GM18511 (cell line): Measurements from ENCODE around the gene ZNF670.
A peak's percentile ranks its signal among the peaks of the same experiment; 100 is the strongest.

ENCODE experiments used
- ATAC-seq: cut with Tn5 transposase; IDR thresholded peaks from one replicate; pipeline ENCODE4 v1.9.1; 2021; ENCODE audit warnings: mild to moderate bottlenecking, moderate library complexity; ENCODE audit not compliant: unreplicated experiment

The ZNF670 gene

GRCh38 chr1:247104965-247105364 is 26.4 kb upstream of the ZNF670 start:
- no peak for ATAC-seq

GRCh38 chr1:247103859-247104591 is 25.4 kb upstream of the ZNF670 start, which contains the start of gene ZNF669:
ZNF669 (minus strand) TSS chr1:247104356; CDS start chr1:247104199, 157 bp downstream.
- ATAC-seq: peak; percentile 100

- ATAC-seq: no peak
Measured at GRCh38 chr1:247102381-247102780, 23.8 kb upstream of the ZNF670 start.

DNA sequence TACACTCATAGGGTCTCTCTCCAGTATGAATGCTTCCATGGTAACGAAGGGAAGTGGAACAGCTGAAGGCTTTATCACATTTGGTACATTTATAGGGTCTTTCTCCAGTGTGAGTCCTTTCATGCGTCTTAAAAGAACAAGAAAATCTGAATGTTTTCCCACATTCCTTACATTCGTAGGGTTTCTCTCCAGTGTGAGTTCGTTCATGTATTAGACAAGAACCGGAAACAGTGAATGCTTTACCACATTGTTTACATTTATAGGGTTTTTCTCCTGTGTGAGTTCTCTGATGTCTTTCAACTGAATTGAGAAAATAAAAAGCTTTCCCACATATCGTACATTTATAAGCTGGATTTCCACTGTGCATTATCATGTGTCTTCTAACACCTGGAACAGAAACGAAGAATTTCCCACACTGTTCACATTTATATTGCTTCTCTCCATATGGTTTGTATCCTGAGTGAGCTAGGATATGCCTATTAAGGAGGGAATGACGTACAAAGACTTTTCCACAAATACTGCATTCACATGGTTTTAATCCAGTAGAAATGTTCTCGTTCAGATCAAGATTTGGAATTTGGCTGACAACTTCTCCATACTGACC is 22.2 kb upstream of the ZNF670 start:
- no peak for ATAC-seq

DNA sequence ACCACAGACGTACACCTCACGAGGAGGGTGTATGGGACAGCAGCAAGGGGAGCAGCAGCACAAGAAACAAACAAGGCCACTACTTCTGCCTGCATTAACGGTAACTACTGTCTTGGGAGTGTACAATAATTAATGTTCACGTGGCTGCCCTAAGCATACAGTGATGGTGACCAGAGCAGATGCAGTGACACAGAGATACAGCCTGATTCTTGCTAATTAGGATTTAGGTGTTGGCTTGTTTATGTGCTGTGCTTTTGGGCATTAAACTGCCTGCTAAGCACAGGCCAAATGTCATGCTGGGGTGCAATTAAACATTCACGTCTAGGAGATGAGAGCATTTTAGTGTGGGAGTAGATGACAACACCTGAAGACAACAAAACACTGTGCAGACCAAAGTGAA is 18.3 kb upstream of the ZNF670 start:
- no peak for ATAC-seq

DNA sequence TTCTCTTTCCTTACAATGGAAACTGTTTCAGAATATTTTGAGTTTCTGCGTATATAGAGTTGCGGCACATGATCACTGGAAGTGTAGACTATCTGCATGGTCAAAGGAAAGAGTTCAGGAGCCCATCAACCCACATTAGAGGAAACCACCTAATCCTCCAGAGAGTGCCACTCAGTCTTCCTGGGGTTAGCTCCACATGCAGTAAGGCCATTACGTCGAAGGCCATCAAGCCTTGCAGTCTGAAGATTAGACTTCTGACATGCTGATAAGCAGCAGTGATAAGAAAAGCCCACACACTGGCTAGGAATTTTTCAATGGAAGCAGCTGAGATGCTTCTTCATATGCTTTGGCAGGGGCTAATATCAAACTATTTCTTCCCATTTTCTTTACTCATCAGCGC is 17.9 kb upstream of the ZNF670 start:
- no peak for ATAC-seq

DNA sequence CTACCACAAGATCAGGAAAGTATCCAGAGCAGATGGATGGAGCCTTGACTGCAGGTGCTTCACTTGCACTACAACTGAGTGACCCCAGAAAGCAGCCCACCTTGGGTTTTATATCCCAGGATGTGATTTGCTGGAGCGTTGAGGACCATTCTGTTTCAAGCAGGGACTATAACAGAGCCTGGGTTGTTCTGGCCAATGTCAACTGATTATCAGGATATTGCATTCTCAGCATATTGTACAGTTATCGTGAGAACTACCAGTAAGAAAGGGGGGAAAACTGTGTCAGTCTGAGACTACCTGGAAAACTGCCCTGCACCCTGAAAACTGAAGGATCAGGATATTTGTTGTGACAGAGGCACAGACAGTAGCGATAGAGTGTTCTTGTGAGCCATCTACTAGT is 17.5 kb upstream of the ZNF670 start:
- no peak for ATAC-seq

DNA sequence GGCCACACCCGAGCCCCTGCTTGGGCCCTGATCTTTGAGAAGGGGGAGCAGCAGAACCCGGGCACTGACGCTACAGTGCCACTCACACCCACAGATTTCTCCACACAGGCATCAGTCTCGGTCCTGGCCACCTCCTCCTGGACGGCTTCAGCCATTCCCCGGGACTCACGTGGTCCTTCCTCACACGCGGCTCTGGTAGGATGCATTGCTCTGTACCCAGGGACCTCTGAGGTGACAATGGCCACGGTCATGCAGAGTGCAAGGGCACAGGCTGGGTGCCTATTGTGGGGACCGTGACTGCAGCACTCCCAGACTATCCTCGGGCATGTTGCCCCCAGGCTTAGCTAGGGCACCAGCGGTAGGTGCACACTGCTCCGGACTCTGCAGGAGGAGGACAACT is 11.8 kb upstream of the ZNF670 start:
- ATAC-seq: no peak

GRCh38 chr1:247089616-247090375 is 11.2 kb upstream of the ZNF670 start:
- no peak for ATAC-seq

DNA sequence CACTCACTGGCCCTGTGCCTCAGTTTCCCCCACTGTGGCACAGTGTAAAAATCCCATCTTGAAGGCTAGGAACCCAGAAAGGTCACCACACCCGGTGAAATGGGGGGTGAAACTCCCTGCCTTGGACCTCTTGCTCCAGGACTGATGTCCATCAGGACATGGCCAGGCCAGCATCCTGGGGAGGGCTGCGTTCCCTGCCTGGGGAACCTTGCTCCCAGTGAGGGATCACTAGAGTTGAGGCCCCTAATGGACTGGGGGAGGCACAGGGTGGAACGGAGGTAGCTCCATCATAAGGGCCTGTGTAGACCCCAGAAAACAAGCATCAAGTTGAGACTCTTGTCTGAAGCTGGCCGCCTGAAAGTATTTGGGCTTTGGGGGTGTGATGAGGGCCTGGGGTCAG is 10.4 kb upstream of the ZNF670 start:
- no peak for ATAC-seq

DNA sequence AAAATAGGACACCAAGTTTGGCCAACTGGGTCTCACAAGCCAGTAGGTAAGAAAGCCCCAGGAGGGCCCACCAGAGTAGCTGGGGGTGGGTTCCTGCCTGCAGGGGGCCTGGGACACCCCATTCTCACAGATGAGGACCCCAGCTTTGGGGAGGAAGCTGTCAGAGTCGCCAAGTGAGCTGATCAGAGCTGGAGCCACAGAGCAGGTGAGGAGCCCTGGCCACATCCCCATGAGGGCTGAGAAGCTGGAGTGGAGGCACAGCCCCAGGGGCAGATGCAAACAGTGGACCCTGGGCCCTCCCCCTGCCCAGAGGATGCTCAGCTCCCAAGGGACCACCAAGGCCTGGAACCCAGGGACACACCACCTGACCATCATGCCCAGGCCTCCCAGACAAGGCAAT is 8.6 kb upstream of the ZNF670 start:
- ATAC-seq: no peak

DNA sequence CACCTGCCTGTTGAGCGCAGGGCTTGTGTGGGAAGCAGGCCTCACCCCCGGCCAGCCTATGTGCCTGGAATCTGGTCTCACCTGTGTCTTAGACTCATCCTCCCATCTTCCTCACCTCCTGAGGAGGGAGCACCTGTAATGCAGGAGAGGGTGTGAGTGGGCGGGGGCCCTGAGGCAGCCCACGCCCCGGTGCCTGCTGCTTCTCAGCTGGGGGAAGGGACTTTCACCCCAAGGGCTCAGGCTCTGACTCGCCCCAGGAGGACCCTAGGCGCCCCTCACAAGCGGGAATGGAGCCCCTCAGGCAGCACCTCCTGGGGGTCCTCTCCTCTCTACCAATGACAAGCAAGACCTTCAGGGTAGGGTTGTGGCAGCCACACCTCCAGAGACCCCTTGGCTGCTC is 6.7 kb upstream of the ZNF670 start:
- ATAC-seq: no peak

DNA sequence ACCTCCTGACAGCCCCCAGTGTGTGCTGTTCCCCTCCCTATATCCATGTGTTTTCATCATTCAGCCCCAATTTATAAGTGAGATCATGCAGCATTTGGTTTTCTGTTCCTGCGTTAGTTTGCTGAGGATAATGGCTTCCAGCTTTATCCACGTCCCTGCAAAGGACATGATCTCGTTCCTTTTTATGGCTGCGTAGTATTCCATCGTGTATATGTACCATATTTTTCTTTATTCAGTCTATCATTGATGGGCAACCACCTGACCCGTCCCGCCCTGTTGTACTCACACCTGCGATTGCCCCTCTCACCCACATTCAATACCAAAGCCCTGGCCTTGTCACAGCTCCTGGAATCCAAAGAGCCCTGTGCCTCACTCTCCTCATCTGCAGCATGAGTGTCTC is 6.2 kb upstream of the ZNF670 start:
- no peak for ATAC-seq

DNA sequence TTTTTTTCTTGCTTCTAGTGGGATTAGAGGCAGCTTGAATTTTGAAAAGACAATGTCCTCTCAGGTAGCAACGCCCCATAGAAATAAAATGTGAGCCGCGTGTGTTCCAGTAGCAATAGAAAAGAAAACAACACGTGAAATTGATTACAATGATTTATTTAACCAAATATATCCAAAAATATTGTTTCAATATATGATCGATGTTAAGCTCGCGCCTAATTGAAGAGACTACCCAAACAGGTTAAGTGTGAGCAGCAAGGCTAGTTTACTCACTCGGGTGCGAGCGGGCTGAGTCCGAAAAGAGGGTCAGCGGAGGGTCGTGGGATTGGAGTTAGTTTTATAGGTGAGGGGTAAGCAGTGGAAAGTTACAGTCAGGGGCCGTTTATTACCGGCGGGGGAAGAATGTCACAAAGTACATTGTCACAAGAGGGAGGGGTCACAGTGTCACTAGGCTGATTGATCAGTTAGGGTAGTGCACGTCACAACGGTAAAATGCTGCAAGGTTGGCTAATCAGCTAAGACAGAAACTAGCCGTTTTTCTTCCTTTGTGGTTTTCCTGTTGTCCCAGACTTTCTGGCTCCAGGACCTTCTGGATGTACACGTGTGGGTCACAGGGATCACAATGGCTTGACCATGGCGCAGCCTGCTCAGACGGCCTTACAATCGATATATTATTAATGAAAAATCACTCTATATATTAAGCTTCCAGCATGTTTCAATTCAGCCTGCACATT is 697 bp upstream of the ZNF670 start:
- no peak for ATAC-seq

GRCh38 chr1:247077876-247078257 is 744 bp downstream of the ZNF670 start:
- ATAC-seq: peak; percentile 28

- ATAC-seq: no peak
Measured at GRCh38 chr1:247077213-247077612, 1.4 kb downstream of the ZNF670 start.

DNA sequence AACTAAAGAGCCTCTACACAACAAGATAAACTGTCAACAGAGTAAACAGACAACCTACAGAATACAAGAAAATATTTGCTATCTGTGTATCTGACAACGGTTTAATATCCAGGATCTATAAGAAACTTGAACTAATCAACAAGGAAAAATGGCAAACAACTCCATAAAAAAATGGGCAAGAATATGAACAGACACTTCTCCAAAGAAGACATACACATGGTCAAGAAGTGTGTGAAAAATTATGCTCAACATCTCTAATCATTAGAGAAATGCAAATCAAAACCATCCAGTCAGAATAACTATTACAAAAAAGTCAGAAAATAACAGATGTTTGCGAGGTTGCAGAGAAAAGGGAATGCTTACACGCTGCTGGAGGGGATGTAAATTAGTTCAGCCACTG is 8.0 kb downstream of the ZNF670 start:
- no peak for ATAC-seq

GRCh38 chr1:247064304-247064703 is 14.3 kb downstream of the ZNF670 start:
- ATAC-seq: no peak

GRCh38 chr1:247060771-247061170 is 17.8 kb downstream of the ZNF670 start:
- no peak for ATAC-seq

DNA sequence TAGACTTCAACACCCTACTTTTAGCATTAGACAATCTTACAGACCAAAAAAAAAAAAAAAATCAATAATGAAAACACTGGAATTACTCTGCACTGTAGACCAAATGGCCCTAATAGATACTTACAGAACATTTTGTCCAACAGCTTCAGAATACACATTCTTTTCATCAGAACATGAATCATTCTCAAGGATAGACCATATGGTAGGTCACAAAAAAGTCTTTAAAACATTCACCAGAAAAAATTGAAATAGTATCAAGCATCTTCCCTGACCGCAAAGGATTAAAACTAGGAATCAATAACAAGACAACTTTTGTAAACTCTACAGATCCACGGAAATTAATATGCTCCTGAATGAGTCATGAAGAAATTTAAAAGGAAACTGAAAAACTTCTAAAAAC is 22.5 kb downstream of the ZNF670 start:
- no peak for ATAC-seq

DNA sequence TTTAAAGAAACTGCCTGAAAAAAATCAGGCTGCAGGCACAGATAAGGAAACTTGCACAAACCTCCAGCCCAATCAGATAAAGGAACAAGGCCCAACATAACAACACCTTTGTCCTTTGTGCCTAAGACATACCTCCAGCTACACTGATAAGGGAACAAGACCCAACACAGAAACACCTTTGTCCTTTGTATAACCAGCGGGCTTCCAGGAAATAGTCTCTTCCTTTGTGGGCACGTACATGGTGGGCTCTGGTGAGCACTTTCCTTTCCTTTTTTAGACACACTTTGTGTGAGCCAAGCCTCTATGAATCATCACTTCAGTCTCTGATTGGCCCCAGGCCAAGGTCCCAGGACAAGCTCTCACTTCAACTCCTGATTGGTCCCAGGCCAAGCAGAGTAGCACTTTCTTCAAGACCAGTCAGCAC is 23.6 kb downstream of the ZNF670 start:
- ATAC-seq: no peak
